Measurements from ENCODE around the gene MYOM3. TPM values are rescaled to one million over a fixed set of nuclear protein-coding genes. Genes with fewer than 3 reads are reported as not detected.
A peak's percentile ranks its signal among the peaks of the same experiment; 100 is the strongest.

Gene MYOM3
- total and polyA plus RNA-seq, 4 donors: 0.09 to 0.55 (median 0.11) TPM

DNA sequence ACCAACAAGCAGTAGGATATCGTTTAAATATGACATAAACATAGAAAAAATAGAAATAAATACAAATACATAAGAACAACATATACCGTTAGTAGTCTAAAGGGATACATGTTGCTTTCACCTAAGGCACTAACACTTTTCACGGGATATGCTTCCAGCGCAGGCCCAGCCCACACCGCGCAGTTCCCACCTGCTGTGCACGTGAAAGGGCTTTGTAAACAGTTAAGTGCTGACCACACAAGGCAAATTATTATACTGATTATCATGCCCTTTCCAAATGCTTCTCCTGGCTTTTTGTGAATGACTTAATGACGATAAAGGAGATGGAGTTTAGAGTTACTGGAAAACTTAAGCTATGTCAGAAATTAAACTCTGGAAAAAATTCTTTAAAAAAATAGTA, 42.3 kb upstream of the MYOM3 start:
- TF ChIP-seq, protein P1, sequence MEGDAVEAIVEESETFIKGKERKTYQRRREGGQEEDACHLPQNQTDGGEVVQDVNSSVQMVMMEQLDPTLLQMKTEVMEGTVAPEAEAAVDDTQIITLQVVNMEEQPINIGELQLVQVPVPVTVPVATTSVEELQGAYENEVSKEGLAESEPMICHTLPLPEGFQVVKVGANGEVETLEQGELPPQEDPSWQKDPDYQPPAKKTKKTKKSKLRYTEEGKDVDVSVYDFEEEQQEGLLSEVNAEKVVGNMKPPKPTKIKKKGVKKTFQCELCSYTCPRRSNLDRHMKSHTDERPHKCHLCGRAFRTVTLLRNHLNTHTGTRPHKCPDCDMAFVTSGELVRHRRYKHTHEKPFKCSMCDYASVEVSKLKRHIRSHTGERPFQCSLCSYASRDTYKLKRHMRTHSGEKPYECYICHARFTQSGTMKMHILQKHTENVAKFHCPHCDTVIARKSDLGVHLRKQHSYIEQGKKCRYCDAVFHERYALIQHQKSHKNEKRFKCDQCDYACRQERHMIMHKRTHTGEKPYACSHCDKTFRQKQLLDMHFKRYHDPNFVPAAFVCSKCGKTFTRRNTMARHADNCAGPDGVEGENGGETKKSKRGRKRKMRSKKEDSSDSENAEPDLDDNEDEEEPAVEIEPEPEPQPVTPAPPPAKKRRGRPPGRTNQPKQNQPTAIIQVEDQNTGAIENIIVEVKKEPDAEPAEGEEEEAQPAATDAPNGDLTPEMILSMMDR (IDR thresholded peaks at IDR 0.05; ENCODE audit: control extremely low read depth, extremely low read depth): no peak
- Histone ChIP-seq H3K9me3 (ENCODE audit: control insufficient read depth in 4 of 4, insufficient read depth in 3 of 4, low read length in 3 of 4) (no peaks in the 10 kb centered on the region), H3K4me1 (ENCODE audit: control insufficient read depth in 5 of 5, insufficient read depth in 5 of 5, low read length in 5 of 5) (peaks cover 0 to 3% (median 0%) of the 10 kb centered on the region in 5 donors), H3K4me3 (no peak overlapping the region), H3K27me3 (ENCODE audit: control insufficient read depth in 3 of 3, insufficient read depth in 3 of 3, low read length in 2 of 3) (peaks cover 0 to 16% (median 13%) of the 10 kb centered on the region in 3 donors), H3K36me3 (ENCODE audit: control insufficient read depth in 4 of 4, insufficient read depth in 4 of 4, low read length in 4 of 4) (peaks cover 0 to 4% (median 0%) of the 10 kb centered on the region in 4 donors), H3K9ac (ENCODE audit: insufficient read depth in 1 of 2, low read length in 2 of 2) (no peak overlapping the region), H3K27ac (ENCODE audit: low read depth in 1 of 2, low read length in 1 of 2) (no peak overlapping the region)
- DNase-seq (no peak), ATAC-seq (ENCODE audit: insufficient read depth, low FRiP score) (no peak)
- 67 to 80% methylated on average over 8 of the region's 8 CpGs for WGBS, 2 donors

DNA sequence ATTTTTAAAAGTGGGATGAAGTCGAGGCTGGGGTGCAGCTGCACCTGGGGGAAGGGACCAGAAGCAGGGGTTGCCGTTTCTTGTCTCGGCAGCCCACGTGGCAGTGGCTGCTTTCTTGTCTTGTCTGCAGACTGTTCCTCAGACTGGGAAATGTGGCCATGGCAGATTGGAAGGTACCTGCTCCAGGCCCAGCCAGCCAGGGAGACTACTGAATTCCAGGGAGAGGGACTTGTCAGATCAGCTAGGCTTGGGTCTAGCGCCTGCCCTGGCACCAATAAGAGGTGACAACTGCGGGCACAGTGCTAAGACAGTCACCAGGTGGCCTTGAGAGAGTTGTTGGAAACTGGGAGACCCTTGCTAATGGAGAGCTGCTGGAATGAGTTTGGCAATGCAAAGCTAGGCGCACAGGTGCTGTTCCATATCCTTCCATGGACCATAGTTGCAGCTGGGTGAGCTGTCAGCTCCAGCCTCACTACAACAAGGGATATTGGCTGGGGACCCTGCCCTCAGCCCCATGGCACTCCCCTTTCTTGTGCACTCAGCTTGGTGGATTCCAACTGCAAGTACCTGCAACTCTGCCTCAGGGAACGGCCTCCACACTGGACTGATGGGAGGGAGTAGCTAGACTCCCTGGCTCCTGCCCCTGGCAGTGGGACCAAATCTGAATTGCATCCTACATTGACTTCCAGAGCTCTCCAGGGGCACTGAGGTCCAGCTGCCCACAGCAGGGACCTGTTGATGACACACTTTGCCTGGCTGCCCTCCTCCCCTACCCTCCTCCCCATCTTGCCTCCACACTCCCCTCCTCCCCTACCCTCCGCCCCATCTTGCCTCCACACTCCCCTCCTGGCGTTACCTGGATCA, 40.9 kb upstream of the MYOM3 start:
- Histone ChIP-seq H3K9ac (ENCODE audit: insufficient read depth in 1 of 2, low read length in 2 of 2) (no peak overlapping the region), H3K36me3 (ENCODE audit: control insufficient read depth in 4 of 4, insufficient read depth in 4 of 4, low read length in 4 of 4) (no peaks in the 10 kb centered on the region), H3K27ac (ENCODE audit: low read depth in 1 of 2, low read length in 1 of 2) (no peak overlapping the region), H3K9me3 (ENCODE audit: control insufficient read depth in 4 of 4, insufficient read depth in 3 of 4, low read length in 3 of 4) (no peaks in the 10 kb centered on the region), H3K27me3 (ENCODE audit: control insufficient read depth in 3 of 3, insufficient read depth in 3 of 3, low read length in 2 of 3) (peaks cover 0 to 16% (median 13%) of the 10 kb centered on the region in 3 donors), H3K4me1 (ENCODE audit: control insufficient read depth in 5 of 5, insufficient read depth in 5 of 5, low read length in 5 of 5) (peaks cover 0 to 3% (median 0%) of the 10 kb centered on the region in 5 donors), H3K4me3 (no peak overlapping the region)
- DNase-seq (no peak), ATAC-seq (ENCODE audit: insufficient read depth, low FRiP score) (no peak)
- 86 to 87% methylated on average over 10 of the region's 10 CpGs for WGBS, 2 donors
- TF ChIP-seq, protein P1 (IDR thresholded peaks at IDR 0.05; ENCODE audit: control extremely low read depth, extremely low read depth): no peak

DNA sequence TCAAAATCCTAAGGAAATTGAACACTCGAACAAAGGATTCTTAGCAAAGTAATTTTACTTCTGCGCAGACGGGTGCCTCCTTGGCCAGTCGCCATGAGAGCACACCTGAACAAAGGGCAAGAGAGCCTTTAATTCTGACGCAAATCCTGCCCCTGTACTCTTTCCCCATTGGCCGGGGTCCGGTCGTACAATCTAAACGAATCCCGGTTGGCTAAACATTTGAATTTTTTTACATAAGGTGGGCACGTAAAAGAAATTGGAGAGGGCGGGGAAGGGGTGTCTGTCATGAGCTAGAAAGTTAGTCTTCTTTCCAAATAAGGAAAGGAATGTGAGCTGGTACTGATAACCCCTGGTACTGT, 39.2 kb upstream of the MYOM3 start:
- no peaks in the 10 kb centered on the region for H3K9me3 ChIP-seq (ENCODE audit: control insufficient read depth in 4 of 4, insufficient read depth in 3 of 4, low read length in 3 of 4)
- peaks cover 0 to 16% (median 13%) of the 10 kb centered on the region in 3 donors for H3K27me3 ChIP-seq (ENCODE audit: control insufficient read depth in 3 of 3, insufficient read depth in 3 of 3, low read length in 2 of 3)
- H3K36me3 ChIP-seq (ENCODE audit: control insufficient read depth in 4 of 4, insufficient read depth in 4 of 4, low read length in 4 of 4): no peaks in the 10 kb centered on the region
- 6 to 13% methylated on average over 12 of the region's 12 CpGs for WGBS, 2 donors
- DNase-seq: peak; percentile 72 to 80 (median 76)
- peaks cover 0 to 3% (median 0%) of the 10 kb centered on the region in 5 donors for H3K4me1 ChIP-seq (ENCODE audit: control insufficient read depth in 5 of 5, insufficient read depth in 5 of 5, low read length in 5 of 5)
- ATAC-seq (ENCODE audit: insufficient read depth, low FRiP score): no peak
- H3K27ac ChIP-seq (ENCODE audit: low read depth in 1 of 2, low read length in 1 of 2): no peak overlapping the region
- TF ChIP-seq, protein P1 (IDR thresholded peaks at IDR 0.05; ENCODE audit: control extremely low read depth, extremely low read depth): no peak
- H3K4me3 ChIP-seq: no peak overlapping the region
- H3K9ac ChIP-seq (ENCODE audit: insufficient read depth in 1 of 2, low read length in 2 of 2): no peak overlapping the region
